Muscle layer of duodenum (tissue), 2 donors: ENCODE measurements around the gene NSG1.

Experiments used
- H3K27ac ChIP-seq: one replicate; pipeline ENCODE4 v1.7.0; 2013; ENCODE audit warnings: mild to moderate bottlenecking, low read length
- H3K27me3 ChIP-seq: one replicate; pipeline ENCODE4 v1.7.0; 2013; ENCODE audit warnings: low read depth, mild to moderate bottlenecking, control low read depth, low read length
- H3K36me3 ChIP-seq, 2 donors: one replicate each; pipeline ENCODE4 v1.7.0; 2013; ENCODE audit warnings: low read length in 2 of 2, control low read depth in 1 of 2, mild to moderate bottlenecking in 1 of 2; ENCODE audit not compliant: insufficient read depth in 2 of 2, control insufficient read depth in 1 of 2
- H3K4me1 ChIP-seq, 2 donors: one replicate each; pipeline ENCODE4 v1.7.0; 2013; ENCODE audit warnings: low read length in 2 of 2, mild to moderate bottlenecking in 2 of 2, control low read depth in 1 of 2, moderate library complexity in 1 of 2; ENCODE audit not compliant: insufficient read depth in 2 of 2, control insufficient read depth in 1 of 2
- H3K4me3 ChIP-seq, 2 donors: one replicate each; pipeline ENCODE4 v1.7.0; 2013; ENCODE audit warnings: low read length in 2 of 2, low read depth in 1 of 2, mild to moderate bottlenecking in 1 of 2
- H3K9me3 ChIP-seq, 2 donors: one replicate each; pipeline ENCODE4 v1.7.0; 2013; ENCODE audit warnings: low read length in 2 of 2, control low read depth in 1 of 2, mild to moderate bottlenecking in 1 of 2; ENCODE audit not compliant: control insufficient read depth in 1 of 2
- donor health status: healthy.

Gene NSG1

GRCh38 chr4:4377191-4377590 is 9.7 kb upstream of the NSG1 start:
- no peaks in the 10 kb centered on the region for H3K27me3 ChIP-seq
- H3K4me3 ChIP-seq, result no peak overlapping the region
- no peaks in the 10 kb centered on the region for H3K36me3 ChIP-seq
- no peaks in the 10 kb centered on the region for H3K4me1 ChIP-seq
- no peak overlapping the region for H3K27ac ChIP-seq
- H3K9me3 ChIP-seq, result peaks cover 0 to 9% of the 10 kb centered on the region in 2 donors

GRCh38 chr4:4377732-4378460 is 9.0 kb upstream of the NSG1 start:
- H3K4me1 ChIP-seq, result no peaks in the 10 kb centered on the region
- no peaks in the 10 kb centered on the region for H3K27me3 ChIP-seq
- no peaks in the 10 kb centered on the region for H3K36me3 ChIP-seq
- no peak overlapping the region for H3K4me3 ChIP-seq
- peaks cover 0 to 9% of the 10 kb centered on the region in 2 donors for H3K9me3 ChIP-seq
- no peak overlapping the region for H3K27ac ChIP-seq

- Histone ChIP-seq H3K27me3 (no peaks in the 10 kb centered on the region), H3K36me3 (no peaks in the 10 kb centered on the region), H3K4me3 (no peak overlapping the region), H3K9me3 (peaks cover 0 to 5% of the 10 kb centered on the region in 2 donors), H3K27ac (no peak overlapping the region), H3K4me1 (no peaks in the 10 kb centered on the region)
Observed at GRCh38 chr4:4379540-4380087, 7.3 kb upstream of the NSG1 start.

- no peak overlapping the region for H3K27ac ChIP-seq
- no peaks in the 10 kb centered on the region for H3K36me3 ChIP-seq
Observed at GRCh38 chr4:4383085-4383484, 3.8 kb upstream of the NSG1 start.

GRCh38 chr4:4384837-4385236 is 2.1 kb upstream of the NSG1 start:
- H3K4me1 ChIP-seq, result peaks cover 0 to 29% of the 10 kb centered on the region in 2 donors
- H3K9me3 ChIP-seq, result no peaks in the 10 kb centered on the region
- no peaks in the 10 kb centered on the region for H3K36me3 ChIP-seq
- peaks cover 24% of the 10 kb centered on the region for H3K27me3 ChIP-seq
- H3K4me3 ChIP-seq, result no peak overlapping the region
- H3K27ac ChIP-seq, result no peak overlapping the region

More at GRCh38 chr4:4383085-4383484, 3.8 kb upstream of the NSG1 start:
- Histone ChIP-seq H3K4me3 (no peak overlapping the region), H3K27me3 (peaks cover 22% of the 10 kb centered on the region), H3K9me3 (no peaks in the 10 kb centered on the region), H3K4me1 (peaks cover 0 to 24% of the 10 kb centered on the region in 2 donors)

- Histone ChIP-seq H3K27ac (no peak overlapping the region), H3K27me3 (peaks cover 24% of the 10 kb centered on the region), H3K9me3 (no peaks in the 10 kb centered on the region), H3K4me1 (peaks cover 0 to 29% of the 10 kb centered on the region in 2 donors), H3K36me3 (no peaks in the 10 kb centered on the region), H3K4me3 (peak overlapping the region in 1 of 2 donors; percentile 73)
Observed at GRCh38 chr4:4385729-4386295, 1.1 kb upstream of the NSG1 start.

DNA sequence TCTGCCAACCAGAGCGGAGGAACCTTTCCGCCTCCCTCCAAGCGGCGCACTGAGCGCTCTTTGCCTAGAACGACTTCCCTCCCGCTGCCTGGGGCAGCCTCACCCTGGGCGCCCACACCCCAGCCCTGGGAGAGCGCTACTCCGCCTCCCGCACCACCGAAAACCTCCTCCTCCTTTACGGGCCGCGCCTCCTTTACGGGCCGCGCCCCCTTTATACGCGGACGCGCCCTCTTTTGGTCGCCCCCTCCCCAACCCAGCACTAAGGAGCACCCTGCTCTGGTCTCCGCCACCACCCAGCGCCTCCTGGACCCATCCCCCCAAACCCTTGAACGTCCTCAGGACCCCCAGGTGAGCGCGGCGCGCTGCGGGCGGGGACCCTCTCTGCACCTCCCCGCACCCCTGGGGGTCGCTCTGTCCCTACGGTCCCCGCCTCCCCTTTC is 586 bp upstream of the NSG1 start:
- Histone ChIP-seq H3K27ac (no peak overlapping the region), H3K4me3 (peak overlapping the region; percentile 7 to 73), H3K27me3 (peaks cover 24% of the 10 kb centered on the region), H3K36me3 (no peaks in the 10 kb centered on the region), H3K9me3 (no peaks in the 10 kb centered on the region), H3K4me1 (peaks cover 0 to 29% of the 10 kb centered on the region in 2 donors)

DNA sequence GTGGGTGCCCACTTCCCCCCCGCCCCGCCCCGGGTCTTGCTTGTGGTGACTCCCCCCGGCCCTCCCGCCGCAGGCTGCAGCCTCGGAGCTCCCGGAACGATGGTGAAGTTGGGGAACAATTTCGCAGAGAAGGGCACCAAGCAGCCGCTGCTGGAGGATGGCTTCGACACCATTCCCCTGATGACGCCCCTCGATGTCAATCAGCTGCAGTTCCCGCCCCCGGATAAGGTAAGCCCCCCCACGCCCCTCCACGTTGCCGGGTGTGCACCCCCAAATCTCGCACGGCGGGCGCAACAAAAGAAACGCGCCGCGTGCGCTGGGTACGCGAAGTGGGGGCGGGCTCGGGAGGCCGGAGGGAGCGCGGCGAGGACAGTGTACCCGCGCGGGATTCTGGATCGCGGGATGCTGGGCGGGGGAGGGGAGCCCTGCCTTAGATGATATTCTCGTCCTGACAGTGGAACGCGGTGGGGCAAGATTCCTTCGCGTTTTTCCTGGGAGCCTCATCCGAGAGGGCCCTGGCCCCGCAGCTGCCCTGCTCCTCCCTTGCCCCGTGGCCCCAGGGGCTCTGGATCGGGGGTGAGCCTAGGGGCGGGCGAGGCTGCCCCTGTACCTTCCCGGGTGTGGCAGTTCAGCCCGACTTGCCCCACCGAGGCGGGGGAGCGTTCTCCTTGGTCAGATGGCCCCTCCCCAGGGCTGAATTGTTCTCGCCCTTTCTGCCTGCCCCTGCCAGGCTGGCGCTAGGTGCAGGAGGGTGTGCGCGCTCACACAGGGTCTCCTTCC is 819 bp downstream of the NSG1 start:
- H3K27me3 ChIP-seq, result peaks cover 24% of the 10 kb centered on the region
- peaks cover 0 to 29% of the 10 kb centered on the region in 2 donors for H3K4me1 ChIP-seq
- H3K27ac ChIP-seq, result no peak overlapping the region
- H3K36me3 ChIP-seq, result no peaks in the 10 kb centered on the region
- peak overlapping the region in 1 of 2 donors; percentile 73 for H3K4me3 ChIP-seq
- no peaks in the 10 kb centered on the region for H3K9me3 ChIP-seq

- Histone ChIP-seq H3K9me3 (no peaks in the 10 kb centered on the region), H3K4me1 (peaks cover 0 to 29% of the 10 kb centered on the region in 2 donors), H3K36me3 (no peaks in the 10 kb centered on the region), H3K27me3 (peaks cover 27% of the 10 kb centered on the region), H3K4me3 (peak overlapping the region in 1 of 2 donors; percentile 73), H3K27ac (no peak overlapping the region)
Observed at GRCh38 chr4:4388311-4388790, 1.4 kb downstream of the NSG1 start.

GRCh38 chr4:4388836-4389575 is 2.1 kb downstream of the NSG1 start:
- Histone ChIP-seq H3K4me3 (no peak overlapping the region), H3K27me3 (peaks cover 33% of the 10 kb centered on the region), H3K4me1 (peaks cover 0 to 29% of the 10 kb centered on the region in 2 donors), H3K27ac (no peak overlapping the region), H3K36me3 (no peaks in the 10 kb centered on the region), H3K9me3 (no peaks in the 10 kb centered on the region)
